Ovary (tissue), 9 donors: Measurements from ENCODE around the gene LRGUK. TPM values are rescaled to one million over a fixed set of nuclear protein-coding genes. Genes with fewer than 3 reads are reported as not detected.

ENCODE experiments used
- DNase-seq, 5 donors: peaks; one replicate each; pipeline ENCODE4 v3.0.0-alpha.2; 2019 to 2020
- H3K27ac ChIP-seq, 2 donors: fragments of 200-600 bp; one replicate each; pipeline versions ENCODE4 v1.5.1 to v1.8.0; 2019 to 2022
- H3K27me3 ChIP-seq: fragments of 200-600 bp; one replicate; pipeline ENCODE4 v1.8.0; 2022
- H3K36me3 ChIP-seq: fragments of 200-600 bp; sonication (generic); one replicate; pipeline ENCODE4 v1.5.1; 2019
- H3K4me1 ChIP-seq: one replicate; pipeline ENCODE4 v1.8.1; 2013; ENCODE audit warnings: mild to moderate bottlenecking, moderate library complexity; ENCODE audit not compliant: insufficient read depth
- H3K4me3 ChIP-seq: fragments of 200-600 bp; sonication (generic); one replicate; pipeline ENCODE4 v1.5.1; 2017
- H3K9me3 ChIP-seq, 2 donors: fragments of 200-600 bp in 1 of 2; sonication (generic) in 1 of 2; one replicate each; pipeline versions ENCODE4 v1.5.1 to v1.8.1; 2013 to 2019; ENCODE audit warnings: mild to moderate bottlenecking in 1 of 2, moderate library complexity in 1 of 2
- CTCF ChIP-seq, 3 donors: fragments of 450-650 bp in 2 of 3; fragments of 200-600 bp in 1 of 3; IDR thresholded peaks; one replicate each; pipeline versions ENCODE4 v1.5.1 to v1.8.0; 2016 to 2022; ENCODE audit warnings: antibody characterized with exemption in 3 of 3, mild to moderate bottlenecking in 1 of 3
- EP300 ChIP-seq: sonication (generic); formaldehyde crosslinking; IDR thresholded peaks from one replicate; pipeline ENCODE4 v1.6.1; 2017; ENCODE audit warnings: antibody characterized with exemption
- POLR2A ChIP-seq: fragments of 450-650 bp; IDR thresholded peaks from one replicate; pipeline ENCODE4 v1.6.1; 2017; ENCODE audit warnings: antibody characterized with exemption, mild to moderate bottlenecking, moderate library complexity
- WGBS, 3 donors: extraction: QIAGEN DNeasy Blood & Tissue Kit in 1 of 3; methylation state at CpG; one replicate each; pipeline versions ENCODE4 v1.1.5 to v1.1.7; 2013 to 2017; 5-methylcytosine and 5-hydroxymethylcytosine counted together
- intact Hi-C, 4 donors: fragments of 100-400 bp; cut with DNase I; formaldehyde crosslinking; loops; one replicate each; pipeline versions ENCODE4 v1.11.0 to v1.15.1; 2022 to 2023
- polyA plus RNA-seq, 2 donors: library from polyadenylated mRNA; stranded (reverse); fragments of 200-250 nt in 1 of 2; fragments of 350-450 nt in 1 of 2; fragmentation: Illumina TruSeq in 1 of 2; extraction: RNeasy Lipid Tissue Mini Kit (QIAGEN cat#74804) in 1 of 2; gene quantifications; one replicate each; pipeline ENCODE4 v1.2.3, GENCODE V29; 2013 to 2014
- total RNA-seq, 7 donors: library from RNA; depleted of rRNA in 2 of 7; stranded (reverse); fragments of >200 nt in 2 of 7; fragmentation: NEBNext Ultra II Directional in 3 of 7; extraction: Animal tissue kit (Norgen Biotek cat#: 25700) in 3 of 7; gene quantifications; one replicate each; pipeline versions ENCODE4 v1.1.0 to v1.2.4, GENCODE V29; 2016 to 2023
- donor health status: DM: no; HTN: no; CAD: no; lungs with moderate emphysema.
- donor health status: DM: no; HTN: no; CAD: no.
- donor health status: Bipolar disorder and iron deficiency.
- donor health status: DM: yes; HTN: yes; CAD: no.
- donor health status: DM: no; HTN: no; CAD: no.
- donor health status: DM: yes; HTN: yes; CAD: no.

LRGUK gene
- total and polyA plus RNA-seq, 9 donors, result 0.11 to 7.0 (median 0.56) TPM

- intact Hi-C loops, result no loop called here
- no peaks in the 10 kb centered on the region for H3K27me3 ChIP-seq
Measured at GRCh38 chr7:134195252-134195651, 68.1 kb downstream of the LRGUK start.

DNA sequence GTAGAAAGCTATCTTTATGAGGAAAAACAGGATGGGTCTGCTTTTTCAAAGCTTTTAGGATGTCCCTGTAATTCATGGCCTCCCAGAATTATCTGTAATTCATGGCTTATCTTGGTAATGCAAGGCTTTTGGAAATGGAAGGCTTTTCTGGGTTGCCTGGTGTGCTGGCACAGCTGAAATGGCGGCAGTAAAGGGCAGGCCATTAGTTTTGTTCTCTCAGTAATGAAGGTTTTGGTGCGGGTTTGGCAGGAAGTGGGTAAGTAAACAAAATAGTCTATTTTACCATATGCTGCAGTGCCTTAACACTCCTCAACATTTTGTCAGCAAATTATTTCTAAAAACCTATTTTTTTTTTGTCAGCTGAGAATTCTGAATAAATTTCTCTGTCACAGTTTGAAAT, 69.3 kb downstream of the LRGUK start:
- WGBS, 3 donors, result 76 to 94% (median 77%) methylated on average over 2 of the region's 2 CpGs
- intact Hi-C loops, result no loop called here
- Histone ChIP-seq H3K4me1 (no peaks in the 10 kb centered on the region), H3K27ac (no peak overlapping the region), H3K4me3 (no peak overlapping the region), H3K27me3 (no peaks in the 10 kb centered on the region), H3K36me3 (no peaks in the 10 kb centered on the region), H3K9me3 (no peaks in the 10 kb centered on the region)
- no peak for TF ChIP-seq POLR2A
- TF ChIP-seq EP300, result no peak
- TF ChIP-seq CTCF (IDR thresholded peaks at IDR 0.05), result no peak
- DNase-seq, result no peak

More at GRCh38 chr7:134195252-134195651, 68.1 kb downstream of the LRGUK start:
- Histone ChIP-seq H3K4me1 (no peaks in the 10 kb centered on the region), H3K4me3 (no peak overlapping the region), H3K36me3 (no peaks in the 10 kb centered on the region), H3K9me3 (no peaks in the 10 kb centered on the region), H3K27ac (no peak overlapping the region)
- DNase-seq, result no peak
- TF ChIP-seq CTCF (IDR thresholded peaks at IDR 0.05) (no peak), EP300 (no peak), POLR2A (no peak)

DNA sequence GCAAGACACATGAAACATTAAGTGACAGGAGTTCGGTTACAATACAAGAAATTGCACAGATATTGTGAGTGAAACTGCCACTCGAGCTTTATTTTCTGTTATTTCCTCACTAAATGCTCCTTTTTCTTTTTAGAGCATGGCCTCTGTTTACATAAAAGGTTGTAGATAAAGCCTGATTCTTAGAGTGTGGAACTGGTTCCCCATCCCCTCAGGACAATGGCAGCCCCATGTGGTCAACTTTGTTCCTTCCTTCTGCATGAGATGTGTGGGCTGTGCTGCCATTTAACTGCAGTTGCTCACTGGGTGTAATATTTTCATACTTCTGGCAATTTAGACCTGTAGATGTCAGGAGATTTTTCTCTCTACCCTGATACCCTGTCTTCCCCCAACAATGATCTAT, 70.2 kb downstream of the LRGUK start:
- 90 to 96% (median 93%) methylated on average over 2 of the region's 2 CpGs for whole genome bisulfite sequencing, 3 donors
- Histone ChIP-seq H3K4me3 (no peak overlapping the region), H3K36me3 (no peaks in the 10 kb centered on the region), H3K9me3 (no peaks in the 10 kb centered on the region), H3K27ac (no peak overlapping the region), H3K27me3 (no peaks in the 10 kb centered on the region), H3K4me1 (no peaks in the 10 kb centered on the region)
- no peak for DNase-seq
- no peak for TF ChIP-seq POLR2A
- TF ChIP-seq EP300, result no peak
- TF ChIP-seq CTCF (IDR thresholded peaks at IDR 0.05), result no peak
- intact Hi-C loops, result no loop called here

GRCh38 chr7:134200970-134201369, 73.8 kb downstream of the LRGUK start:
- WGBS, 3 donors, result 86 to 91% (median 89%) methylated on average over 5 of the region's 5 CpGs
- no peaks in the 10 kb centered on the region for H3K4me1 ChIP-seq
- H3K9me3 ChIP-seq, result no peaks in the 10 kb centered on the region
- DNase-seq, result no peak
- no peaks in the 10 kb centered on the region for H3K27me3 ChIP-seq
- no peak overlapping the region for H3K4me3 ChIP-seq
- H3K27ac ChIP-seq, result no peak overlapping the region
- intact Hi-C loops, result no loop called here
- TF ChIP-seq EP300 (no peak), CTCF (IDR thresholded peaks at IDR 0.05) (no peak), POLR2A (no peak)
- no peaks in the 10 kb centered on the region for H3K36me3 ChIP-seq
